Activated B cell treated with CpG ODN at 0.5 μM for 24 hours (primary cell): ENCODE measurements around the gene TEAD1. TPM values are rescaled to one million over a fixed set of nuclear protein-coding genes. Genes with fewer than 3 reads are reported as not detected.

Experiments
- ATAC-seq: fragments of 200-7000 bp; cut with Tn5 transposase; one replicate; pipeline ENCODE4 v1.10.0; 2021; ENCODE audit warnings: low read depth, mild to moderate bottlenecking, moderate library complexity
- CTCF ChIA-PET: fragments of 350-600 bp; sonication (Branson Sonifier 250); formaldehyde crosslinking; loops from one replicate; lab custom pipeline; 2021; ENCODE audit warnings: antibody characterized with exemption; lab: Charles Lee
- POLR2A ChIA-PET: fragments of 350-600 bp; sonication (Branson Sonifier 250); formaldehyde crosslinking; loops from one replicate; lab custom pipeline; 2021; ENCODE audit warnings: antibody characterized with exemption; lab: Charles Lee
- DNase-seq: peaks from one replicate; pipeline ENCODE4 v3.0.0; 2022
- H3K27ac Mint-ChIP-seq: one replicate; pipeline ENCODE4 v1.8.0; 2020; ENCODE audit warnings: mixed read lengths
- H3K27me3 Mint-ChIP-seq: one replicate; pipeline ENCODE4 v1.8.0; 2021; ENCODE audit warnings: mixed read lengths
- H3K36me3 Mint-ChIP-seq: one replicate; pipeline ENCODE4 v1.8.0; 2021; ENCODE audit warnings: low read depth, mixed read lengths
- H3K4me1 Mint-ChIP-seq: one replicate; pipeline ENCODE4 v1.8.0; 2021; ENCODE audit warnings: mixed read lengths
- H3K4me3 Mint-ChIP-seq: one replicate; pipeline ENCODE4 v1.8.0; 2020; ENCODE audit warnings: mild to moderate bottlenecking, mixed read lengths
- H3K9me3 Mint-ChIP-seq: one replicate; pipeline ENCODE4 v1.8.0; 2020; ENCODE audit warnings: mixed read lengths
- CTCF ChIP-seq: fragments of 200-600 bp; IDR thresholded peaks from one replicate; pipeline ENCODE4 v1.8.0; 2022; ENCODE audit warnings: antibody characterized with exemption, mild to moderate bottlenecking
- intact Hi-C: fragments of 100-400 bp; cut with micrococcal nuclease; formaldehyde crosslinking; loops from one replicate; pipeline ENCODE4 v1.15.1; 2024
- total RNA-seq: library from RNA; stranded (reverse); gene quantifications from 2 replicates; pipeline ENCODE4 v1.2.3, GENCODE V29; 2022

Gene TEAD1
- total RNA-seq, 1 donor from 2014 or later = 0.07 TPM

- H3K4me3 Mint-ChIP-seq = no peak overlapping the region
- TF ChIP-seq CTCF = no peak
- ChIA-PET CTCF (no interaction called here), POLR2A (no interaction called here)
- peaks cover 4% of the 10 kb centered on the region for H3K9me3 Mint-ChIP-seq
- no peaks in the 10 kb centered on the region for H3K36me3 Mint-ChIP-seq
- DNase-seq (no peak), ATAC-seq (no peak)
- intact Hi-C loops = no loop called here
- H3K27me3 Mint-ChIP-seq = peaks cover 4% of the 10 kb centered on the region
- H3K27ac Mint-ChIP-seq = no peak overlapping the region
- no peaks in the 10 kb centered on the region for H3K4me1 Mint-ChIP-seq
Observed at GRCh38 chr11:12949453-12949852, 275.2 kb downstream of the TEAD1 start.

- Mint-ChIP-seq H3K4me3 (no peak overlapping the region), H3K9me3 (peaks cover 4% of the 10 kb centered on the region), H3K27me3 (peaks cover 4% of the 10 kb centered on the region), H3K36me3 (no peaks in the 10 kb centered on the region), H3K4me1 (no peaks in the 10 kb centered on the region), H3K27ac (no peak overlapping the region)
- intact Hi-C loops = no loop called here
- ChIA-PET CTCF (no interaction called here), POLR2A (no interaction called here)
- no peak for TF ChIP-seq CTCF
- no peak for DNase-seq
- ATAC-seq = no peak
Observed at GRCh38 chr11:12950670-12951069, 276.4 kb downstream of the TEAD1 start.

- DNase-seq = no peak
- ChIA-PET POLR2A (no interaction called here), CTCF (no interaction called here)
- ATAC-seq = no peak
- Mint-ChIP-seq H3K27me3 (peaks cover 4% of the 10 kb centered on the region), H3K9me3 (peaks cover 4% of the 10 kb centered on the region), H3K27ac (no peak overlapping the region), H3K4me1 (no peaks in the 10 kb centered on the region), H3K4me3 (no peak overlapping the region), H3K36me3 (no peaks in the 10 kb centered on the region)
- no peak for TF ChIP-seq CTCF
- intact Hi-C loops = no loop called here
Observed at GRCh38 chr11:12951376-12951775, 277.2 kb downstream of the TEAD1 start.

- Mint-ChIP-seq H3K9me3 (peaks cover 4% of the 10 kb centered on the region), H3K36me3 (no peaks in the 10 kb centered on the region), H3K27ac (no peak overlapping the region), H3K4me3 (no peak overlapping the region), H3K4me1 (no peaks in the 10 kb centered on the region), H3K27me3 (peaks cover 4% of the 10 kb centered on the region)
- ATAC-seq (no peak), DNase-seq (no peak)
- no peak for TF ChIP-seq CTCF
- ChIA-PET POLR2A (no interaction called here), CTCF (interaction anchor here (0.7 kb wide), 1 partner anchor 12 kb away, joined by 3 read pairs; no protein-coding TSS in a partner anchor)
- intact Hi-C loops = no loop called here
Observed at GRCh38 chr11:12952094-12952493, 277.9 kb downstream of the TEAD1 start.

- H3K36me3 Mint-ChIP-seq = no peaks in the 10 kb centered on the region
- no peaks in the 10 kb centered on the region for H3K27me3 Mint-ChIP-seq
- no peak for ATAC-seq
- ChIA-PET CTCF (no interaction called here), POLR2A (no interaction called here)
- DNase-seq = no peak
- H3K4me3 Mint-ChIP-seq = no peak overlapping the region
- TF ChIP-seq CTCF = no peak
- intact Hi-C loops = no loop called here
- no peaks in the 10 kb centered on the region for H3K9me3 Mint-ChIP-seq
- H3K4me1 Mint-ChIP-seq = no peaks in the 10 kb centered on the region
- H3K27ac Mint-ChIP-seq = no peak overlapping the region
Observed at GRCh38 chr11:12958986-12959385, 284.8 kb downstream of the TEAD1 start.
